DND-41 (cell line): ENCODE results near the gene MYBPC1.

Experiments used
- ATAC-seq: fragments of 200-7000 bp; cut with Tn5 transposase; 3 replicates; pipeline ENCODE4 v1.9.1; 2021; ENCODE audit warnings: low read depth; ENCODE audit not compliant: insufficient read depth
- DNase-seq: peaks from one replicate; pipeline ENCODE4 v3.0.0-alpha.2; 2020
- H2AFZ ChIP-seq: 2 replicates; pipeline ENCODE4 v1.6.0; 2012; ENCODE audit warnings: low read depth, low read length
- H3K27ac ChIP-seq: 2 replicates; pipeline ENCODE4 v1.5.1; 2012; ENCODE audit warnings: low read length, inconsistent platforms
- H3K27me3 ChIP-seq: fragments of 200-600 bp; sonication (generic); 2 replicates; pipeline ENCODE4 v1.6.0; 2012; ENCODE audit warnings: low read length, mild to moderate bottlenecking, inconsistent platforms; ENCODE audit not compliant: insufficient read depth, poor library complexity
- H3K36me3 ChIP-seq: 2 replicates; pipeline ENCODE4 v1.5.1; 2012; ENCODE audit warnings: low read length, inconsistent platforms; ENCODE audit not compliant: insufficient read depth
- H3K4me1 ChIP-seq: 2 replicates; pipeline ENCODE4 v1.5.1; 2012; ENCODE audit warnings: mild to moderate bottlenecking, low read length; ENCODE audit not compliant: insufficient read depth
- H3K4me2 ChIP-seq: 2 replicates; pipeline ENCODE4 v1.6.0; 2012; ENCODE audit warnings: mild to moderate bottlenecking, moderate library complexity, low read length, inconsistent platforms; ENCODE audit not compliant: insufficient read depth
- H3K4me3 ChIP-seq, 2 experiments: fragments of 200-600 bp in 1 of 2; shearing (Covaris generic) in 1 of 2; 2 replicates each; pipeline ENCODE4 v1.5.1; 2012 to 2016; ENCODE audit warnings: inconsistent platforms in 2 of 2, low read length in 2 of 2, mild to moderate bottlenecking in 2 of 2, low read depth in 1 of 2, moderate library complexity in 1 of 2
- H3K79me2 ChIP-seq: 2 replicates; pipeline ENCODE4 v1.6.0; 2012; ENCODE audit warnings: low read length, inconsistent platforms; ENCODE audit not compliant: insufficient read depth
- H3K9ac ChIP-seq: 2 replicates; pipeline ENCODE4 v1.6.0; 2012; ENCODE audit warnings: low read depth, mild to moderate bottlenecking, inconsistent platforms, low read length, moderate library complexity
- H3K9me3 ChIP-seq: 2 replicates; pipeline ENCODE4 v1.5.1; 2012; ENCODE audit warnings: low read length, moderate library complexity, mild to moderate bottlenecking, inconsistent platforms; ENCODE audit not compliant: insufficient read depth, severe bottlenecking
- H4K20me1 ChIP-seq: 2 replicates; pipeline ENCODE4 v1.6.0; 2012; ENCODE audit warnings: low read length; ENCODE audit not compliant: insufficient read depth
- CTCF ChIP-seq: IDR thresholded peaks from 2 replicates; pipeline ENCODE4 v1.5.1; 2012; ENCODE audit warnings: borderline replicate concordance, low read length, moderate library complexity, mild to moderate bottlenecking; ENCODE audit not compliant: poor library complexity, severe bottlenecking; ENCODE audit errors: extremely low read depth
- EZH2 ChIP-seq: IDR thresholded peaks from 3 replicates; pipeline ENCODE4 v1.6.1; 2012; ENCODE audit warnings: borderline replicate concordance, low read depth, mild to moderate bottlenecking, moderate library complexity, low read length, inconsistent platforms; ENCODE audit not compliant: severe bottlenecking

MYBPC1 gene

GRCh38 chr12:101628676-101629075 lies 33.9 kb downstream of the MYBPC1 start:
- no peak for TF ChIP-seq EZH2
- no peak for TF ChIP-seq CTCF
- no peak overlapping the region for H3K4me2 ChIP-seq
- H3K27ac ChIP-seq, result no peak overlapping the region
- H3K27me3 ChIP-seq, result no peaks in the 10 kb centered on the region
- ATAC-seq (no peak), DNase-seq (no peak)
- H2AFZ ChIP-seq, result no peak overlapping the region
- H3K9ac ChIP-seq, result no peak overlapping the region
- no peaks in the 10 kb centered on the region for H3K79me2 ChIP-seq
- no peaks in the 10 kb centered on the region for H3K9me3 ChIP-seq
- no peaks in the 10 kb centered on the region for H3K4me1 ChIP-seq
- H4K20me1 ChIP-seq, result no peaks in the 10 kb centered on the region
- no peaks in the 10 kb centered on the region for H3K36me3 ChIP-seq
- H3K4me3 ChIP-seq, result no peak overlapping the region

GRCh38 chr12:101634724-101635123 lies 40.0 kb downstream of the MYBPC1 start:
- DNase-seq, result no peak
- no peak for ATAC-seq
- H3K9ac ChIP-seq, result no peak overlapping the region
- H3K9me3 ChIP-seq, result no peaks in the 10 kb centered on the region
- H3K4me2 ChIP-seq, result no peak overlapping the region
- H3K27me3 ChIP-seq, result peaks cover 4% of the 10 kb centered on the region
- TF ChIP-seq CTCF (no peak), EZH2 (no peak)
- H2AFZ ChIP-seq, result no peak overlapping the region
- H3K36me3 ChIP-seq, result no peaks in the 10 kb centered on the region
- H3K79me2 ChIP-seq, result no peaks in the 10 kb centered on the region
- no peak overlapping the region for H3K27ac ChIP-seq
- H4K20me1 ChIP-seq, result no peaks in the 10 kb centered on the region
- no peaks in the 10 kb centered on the region for H3K4me1 ChIP-seq
- H3K4me3 ChIP-seq, result no peak overlapping the region

- no peaks in the 10 kb centered on the region for H3K4me1 ChIP-seq
- H3K9me3 ChIP-seq, result no peaks in the 10 kb centered on the region
- H3K4me2 ChIP-seq, result no peak overlapping the region
- no peaks in the 10 kb centered on the region for H3K79me2 ChIP-seq
- no peak overlapping the region for H3K27ac ChIP-seq
- no peak overlapping the region for H3K4me3 ChIP-seq
- H3K36me3 ChIP-seq, result no peaks in the 10 kb centered on the region
- no peak overlapping the region for H2AFZ ChIP-seq
- H4K20me1 ChIP-seq, result no peaks in the 10 kb centered on the region
- DNase-seq, result no peak
- H3K9ac ChIP-seq, result no peak overlapping the region
- no peak for TF ChIP-seq EZH2
- no peak for TF ChIP-seq CTCF
- H3K27me3 ChIP-seq, result peaks cover 4% of the 10 kb centered on the region
- no peak for ATAC-seq
Measured at GRCh38 chr12:101637936-101638335, 43.2 kb downstream of the MYBPC1 start.
